Astrocyte (in vitro differentiated cells and primary cell): Measurements from ENCODE around the gene MCCC1.

Experiments
- CTCF ChIP-seq: IDR thresholded peaks from 2 replicates; pipeline ENCODE4 v1.5.1; 2011; ENCODE audit warnings: low read depth, mild to moderate bottlenecking, inconsistent platforms, low read length, moderate library complexity; ENCODE audit not compliant: insufficient read depth
- EZH2 ChIP-seq: IDR thresholded peaks from 2 replicates; pipeline ENCODE4 v1.6.1; 2012; ENCODE audit warnings: mild to moderate bottlenecking, low read length, inconsistent platforms; ENCODE audit not compliant: insufficient read depth

- no peak for TF ChIP-seq CTCF
- no peak for TF ChIP-seq EZH2
Observed at GRCh38 chr3:182965861-182966366, 133.4 kb downstream of the MCCC1 start.
